Breast epithelium (tissue), 4 donors: ENCODE results near the gene SCAP. TPM values are rescaled to one million over a fixed set of nuclear protein-coding genes. Genes with fewer than 3 reads are reported as not detected.

Experiments
- DNase-seq, 2 donors: peaks; one replicate each; pipeline ENCODE4 v3.0.0-alpha.2; 2019; ENCODE audit warnings: low spot score in 2 of 2
- H3K27ac ChIP-seq, 2 donors: fragments of 200-600 bp; sonication (generic) in 1 of 2; one replicate each; pipeline ENCODE4 v1.5.1; 2016 to 2019; ENCODE audit warnings: mild to moderate bottlenecking in 1 of 2
- H3K27me3 ChIP-seq, 2 donors: fragments of 200-600 bp; sonication (generic) in 1 of 2; one replicate each; pipeline versions ENCODE4 v1.5.1 to v1.6.0; 2017 to 2019; ENCODE audit warnings: control low read depth in 1 of 2, mild to moderate bottlenecking in 1 of 2
- H3K36me3 ChIP-seq: fragments of 200-600 bp; one replicate; pipeline ENCODE4 v1.5.1; 2019
- H3K4me1 ChIP-seq, 2 donors: fragments of 200-600 bp; sonication (generic); one replicate each; pipeline ENCODE4 v1.5.1; 2016 to 2019; ENCODE audit warnings: control low read depth in 1 of 2
- H3K4me3 ChIP-seq, 3 donors: fragments of 200-600 bp; sonication (generic); 1 replicate in 2 of 3; 2 replicates in 1 of 3; pipeline ENCODE4 v1.5.1; 2016 to 2019; ENCODE audit warnings: mild to moderate bottlenecking in 3 of 3, moderate library complexity in 2 of 3
- H3K9me3 ChIP-seq, 2 donors: fragments of 200-600 bp; sonication (generic) in 1 of 2; one replicate each; pipeline ENCODE4 v1.5.1; 2016 to 2019; ENCODE audit warnings: control low read depth in 1 of 2
- POLR2A ChIP-seq: fragments of 450-650 bp; IDR thresholded peaks from one replicate; pipeline ENCODE4 v1.6.1; 2016; ENCODE audit warnings: antibody characterized with exemption, mild to moderate bottlenecking, moderate library complexity
- POLR2AphosphoS5 ChIP-seq, 3 donors: sonication (generic); formaldehyde crosslinking; IDR thresholded peaks; one replicate each; pipeline ENCODE4 v1.6.1; 2017; ENCODE audit warnings: antibody characterized with exemption in 3 of 3
- intact Hi-C: fragments of 100-400 bp; cut with DNase I; formaldehyde crosslinking; loops from one replicate; pipeline ENCODE4 v1.15.1; 2023; ENCODE audit warnings: low total_unique reads
- total RNA-seq, 3 donors: library from RNA; depleted of rRNA; stranded (reverse); fragments of >200 nt; gene quantifications; one replicate each; pipeline ENCODE4 v1.1.0, GENCODE V29; 2016
- TF ChIP-seq, protein P1 (sequence below), 3 donors: fragments of 450-650 bp; IDR thresholded peaks; one replicate each; pipeline ENCODE4 v1.5.1; 2016 to 2017; ENCODE audit warnings: antibody characterized with exemption in 3 of 3, mild to moderate bottlenecking in 3 of 3, moderate library complexity in 3 of 3

Gene SCAP
- total RNA-seq, 3 donors from 2014 or later, result 54.7 to 78.0 (median 72.7) TPM

- Histone ChIP-seq H3K27me3 (no peaks in the 10 kb centered on the region), H3K4me3 (no peak overlapping the region), H3K4me1 (no peaks in the 10 kb centered on the region), H3K9me3 (no peaks in the 10 kb centered on the region), H3K36me3 (no peaks in the 10 kb centered on the region), H3K27ac (peak overlapping the region in 1 of 2 donors; percentile 77)
- intact Hi-C loops, result no loop called here
- DNase-seq, result peak in 1 of 2 donors; percentile 7
- TF ChIP-seq POLR2AphosphoS5 (IDR thresholded peaks at IDR 0.05), result no peak
- no peak for TF ChIP-seq POLR2A
- TF ChIP-seq, protein P1, sequence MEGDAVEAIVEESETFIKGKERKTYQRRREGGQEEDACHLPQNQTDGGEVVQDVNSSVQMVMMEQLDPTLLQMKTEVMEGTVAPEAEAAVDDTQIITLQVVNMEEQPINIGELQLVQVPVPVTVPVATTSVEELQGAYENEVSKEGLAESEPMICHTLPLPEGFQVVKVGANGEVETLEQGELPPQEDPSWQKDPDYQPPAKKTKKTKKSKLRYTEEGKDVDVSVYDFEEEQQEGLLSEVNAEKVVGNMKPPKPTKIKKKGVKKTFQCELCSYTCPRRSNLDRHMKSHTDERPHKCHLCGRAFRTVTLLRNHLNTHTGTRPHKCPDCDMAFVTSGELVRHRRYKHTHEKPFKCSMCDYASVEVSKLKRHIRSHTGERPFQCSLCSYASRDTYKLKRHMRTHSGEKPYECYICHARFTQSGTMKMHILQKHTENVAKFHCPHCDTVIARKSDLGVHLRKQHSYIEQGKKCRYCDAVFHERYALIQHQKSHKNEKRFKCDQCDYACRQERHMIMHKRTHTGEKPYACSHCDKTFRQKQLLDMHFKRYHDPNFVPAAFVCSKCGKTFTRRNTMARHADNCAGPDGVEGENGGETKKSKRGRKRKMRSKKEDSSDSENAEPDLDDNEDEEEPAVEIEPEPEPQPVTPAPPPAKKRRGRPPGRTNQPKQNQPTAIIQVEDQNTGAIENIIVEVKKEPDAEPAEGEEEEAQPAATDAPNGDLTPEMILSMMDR (IDR thresholded peaks at IDR 0.05), result no peak
Measured at GRCh38 chr3:47432673-47433072, 43.1 kb downstream of the SCAP start.

DNA sequence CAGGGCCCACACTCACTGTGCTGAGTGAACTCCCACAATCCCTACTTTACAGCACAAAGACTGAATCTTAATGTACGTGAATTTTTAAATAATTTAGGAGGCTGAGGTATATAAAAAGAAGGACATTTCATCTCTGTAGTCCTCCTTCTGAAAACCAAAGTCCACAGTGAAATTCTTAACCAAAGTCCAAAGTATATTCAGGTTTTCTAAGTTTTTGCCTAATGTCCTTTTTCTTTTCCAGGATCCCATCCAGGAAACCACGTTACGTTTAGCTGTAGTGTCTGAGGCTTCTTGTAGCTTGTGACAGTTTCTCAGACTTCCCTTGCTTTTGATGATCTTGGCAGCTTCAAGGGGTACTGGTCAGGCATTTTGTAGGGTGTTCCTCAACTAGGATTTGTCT, 44.5 kb downstream of the SCAP start:
- no peaks in the 10 kb centered on the region for H3K4me1 ChIP-seq
- intact Hi-C loops, result no loop called here
- no peak for TF ChIP-seq POLR2AphosphoS5 (IDR thresholded peaks at IDR 0.05)
- TF ChIP-seq POLR2A, result no peak
- TF ChIP-seq, protein P1 (IDR thresholded peaks at IDR 0.05), result no peak
- H3K4me3 ChIP-seq, result no peak overlapping the region
- H3K36me3 ChIP-seq, result no peaks in the 10 kb centered on the region
- H3K9me3 ChIP-seq, result no peaks in the 10 kb centered on the region
- no peaks in the 10 kb centered on the region for H3K27me3 ChIP-seq
- DNase-seq, result no peak
- H3K27ac ChIP-seq, result no peak overlapping the region

DNA sequence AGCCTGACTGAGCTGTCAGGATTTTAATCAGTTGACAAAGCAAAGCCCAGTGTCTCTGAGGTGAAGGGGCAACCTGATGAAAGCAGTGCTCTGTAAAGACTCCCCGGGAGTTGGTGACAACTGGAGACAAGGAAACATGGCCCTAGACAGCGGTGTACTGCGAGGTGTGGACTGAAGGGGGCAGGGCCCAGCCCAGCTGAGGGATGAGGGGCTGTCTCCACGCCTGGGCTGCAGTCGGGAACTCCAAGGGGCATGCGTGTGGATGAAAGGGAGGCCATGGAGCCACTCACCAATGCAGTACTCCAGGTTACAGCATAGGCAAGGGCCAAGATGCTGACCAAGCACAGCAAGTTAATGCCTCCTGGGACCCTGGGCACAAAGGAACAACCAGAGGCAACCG, 45.1 kb downstream of the SCAP start:
- Histone ChIP-seq H3K4me1 (no peaks in the 10 kb centered on the region), H3K27me3 (no peaks in the 10 kb centered on the region), H3K4me3 (no peak overlapping the region), H3K27ac (no peak overlapping the region), H3K36me3 (no peaks in the 10 kb centered on the region), H3K9me3 (no peaks in the 10 kb centered on the region)
- TF ChIP-seq POLR2AphosphoS5 (IDR thresholded peaks at IDR 0.05), result no peak
- no peak for TF ChIP-seq POLR2A
- TF ChIP-seq, protein P1 (IDR thresholded peaks at IDR 0.05), result no peak
- peak in 1 of 2 donors; percentile 11 for DNase-seq
- intact Hi-C loops, result no loop called here

DNA sequence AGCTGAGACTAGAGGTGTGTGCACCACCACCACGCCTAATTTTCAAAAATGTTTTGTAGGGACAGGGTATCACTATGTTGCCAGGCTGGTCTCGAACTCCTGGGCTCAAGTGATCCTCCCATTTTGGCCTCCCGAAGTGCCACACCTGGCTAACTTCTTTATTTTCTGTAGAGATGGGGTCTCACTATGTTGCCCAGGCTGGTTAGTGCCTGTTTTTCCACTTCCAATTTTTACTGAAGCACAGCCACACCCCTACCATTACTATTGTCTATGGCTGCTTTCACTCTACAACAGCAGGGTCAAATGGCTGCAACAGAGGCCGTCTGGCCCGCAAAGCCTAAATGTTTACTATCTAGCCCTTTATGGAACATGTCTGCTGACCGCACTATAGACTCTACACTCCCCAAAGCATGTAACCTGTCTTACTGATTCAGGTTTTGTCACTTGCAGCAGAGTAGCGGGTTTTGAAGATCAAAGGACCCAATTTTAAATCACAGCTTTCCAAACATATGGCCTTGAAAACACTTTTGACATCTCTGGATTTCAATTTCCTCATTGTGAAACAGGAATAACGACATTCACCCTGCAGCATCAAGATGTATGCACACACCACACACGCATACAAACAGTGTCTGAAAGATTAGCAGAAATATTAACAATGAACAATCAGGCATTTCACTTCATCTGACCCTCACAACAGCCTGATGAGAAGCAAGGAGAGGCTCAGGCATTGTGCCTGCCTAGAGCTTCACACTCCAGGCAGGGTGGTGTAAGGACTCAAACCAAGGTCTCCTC, 46.1 kb downstream of the SCAP start:
- Histone ChIP-seq H3K9me3 (no peaks in the 10 kb centered on the region), H3K4me3 (no peak overlapping the region), H3K36me3 (no peaks in the 10 kb centered on the region), H3K27me3 (no peaks in the 10 kb centered on the region), H3K27ac (peak overlapping the region in 1 of 2 donors; percentile 29), H3K4me1 (no peaks in the 10 kb centered on the region)
- intact Hi-C loops, result no loop called here
- no peak for DNase-seq
- TF ChIP-seq POLR2A (no peak), POLR2AphosphoS5 (IDR thresholded peaks at IDR 0.05) (no peak)
- TF ChIP-seq, protein P1 (IDR thresholded peaks at IDR 0.05), result no peak

DNA sequence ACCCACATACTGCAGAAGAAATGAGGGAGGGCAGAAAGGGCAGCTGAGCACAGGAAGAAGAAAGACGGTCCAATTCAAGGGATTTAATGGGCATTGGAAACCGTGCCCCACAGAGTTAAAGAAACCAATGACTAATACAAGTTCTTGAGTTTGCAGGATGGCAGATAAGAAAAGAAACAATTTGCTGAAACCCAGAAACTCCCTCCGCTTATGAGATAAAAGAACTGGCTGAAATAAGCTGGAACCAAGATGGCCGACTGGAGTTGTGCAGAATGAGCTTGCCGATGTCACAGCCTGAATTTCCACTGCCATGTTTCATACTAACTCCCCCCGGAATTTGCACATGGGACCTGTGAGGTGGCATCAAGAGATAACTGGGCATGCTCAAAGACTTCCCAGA, 47.1 kb downstream of the SCAP start:
- Histone ChIP-seq H3K4me3 (no peak overlapping the region), H3K36me3 (no peaks in the 10 kb centered on the region), H3K4me1 (no peaks in the 10 kb centered on the region), H3K9me3 (no peaks in the 10 kb centered on the region), H3K27ac (no peak overlapping the region), H3K27me3 (no peaks in the 10 kb centered on the region)
- peak in 1 of 2 donors; percentile 6 for DNase-seq
- TF ChIP-seq, protein P1 (IDR thresholded peaks at IDR 0.05), result no peak
- TF ChIP-seq POLR2AphosphoS5 (IDR thresholded peaks at IDR 0.05), result no peak
- TF ChIP-seq POLR2A, result no peak
- intact Hi-C loops, result no loop called here
